Mucosa of stomach (tissue), 1 donor: ENCODE results near the gene EPGN.

Source experiments
- H3K27me3 ChIP-seq: one replicate; pipeline ENCODE4 v1.7.0; 2013; ENCODE audit warnings: mild to moderate bottlenecking, low read length; ENCODE audit not compliant: control insufficient read depth, insufficient read depth
- H3K36me3 ChIP-seq: one replicate; pipeline ENCODE4 v1.7.0; 2013; ENCODE audit warnings: low read length; ENCODE audit not compliant: control insufficient read depth, insufficient read depth
- H3K4me1 ChIP-seq: one replicate; pipeline ENCODE4 v1.7.0; 2013; ENCODE audit warnings: mild to moderate bottlenecking, low read length; ENCODE audit not compliant: control insufficient read depth, insufficient read depth
- H3K4me3 ChIP-seq: one replicate; pipeline ENCODE4 v1.7.0; 2013; ENCODE audit warnings: low read length
- H3K9ac ChIP-seq: one replicate; pipeline ENCODE4 v1.7.0; 2013; ENCODE audit warnings: mild to moderate bottlenecking, low read length, moderate library complexity
- H3K9me3 ChIP-seq: one replicate; pipeline ENCODE4 v1.7.0; 2013; ENCODE audit warnings: mild to moderate bottlenecking, low read length, moderate library complexity; ENCODE audit not compliant: control insufficient read depth
- donor health status: Pancreatic carcinoma.

Gene EPGN

GRCh38 chr4:74287164-74287563 is 21.1 kb upstream of the EPGN start:
- no peaks in the 10 kb centered on the region for H3K36me3 ChIP-seq
- H3K27me3 ChIP-seq = no peaks in the 10 kb centered on the region
- H3K4me3 ChIP-seq = no peak overlapping the region
- no peak overlapping the region for H3K9ac ChIP-seq
- H3K4me1 ChIP-seq = no peaks in the 10 kb centered on the region
- no peaks in the 10 kb centered on the region for H3K9me3 ChIP-seq

GRCh38 chr4:74287791-74288190 is 20.5 kb upstream of the EPGN start:
- Histone ChIP-seq H3K9ac (no peak overlapping the region), H3K9me3 (no peaks in the 10 kb centered on the region), H3K4me1 (no peaks in the 10 kb centered on the region), H3K27me3 (no peaks in the 10 kb centered on the region), H3K4me3 (no peak overlapping the region), H3K36me3 (no peaks in the 10 kb centered on the region)

GRCh38 chr4:74291471-74291870 is 16.8 kb upstream of the EPGN start:
- Histone ChIP-seq H3K9ac (no peak overlapping the region), H3K4me3 (no peak overlapping the region), H3K4me1 (no peaks in the 10 kb centered on the region), H3K9me3 (no peaks in the 10 kb centered on the region), H3K36me3 (no peaks in the 10 kb centered on the region), H3K27me3 (no peaks in the 10 kb centered on the region)

GRCh38 chr4:74292111-74292870 is 16.0 kb upstream of the EPGN start:
- no peak overlapping the region for H3K4me3 ChIP-seq
- no peaks in the 10 kb centered on the region for H3K9me3 ChIP-seq
- H3K9ac ChIP-seq = no peak overlapping the region
- H3K4me1 ChIP-seq = no peaks in the 10 kb centered on the region
- H3K36me3 ChIP-seq = no peaks in the 10 kb centered on the region
- H3K27me3 ChIP-seq = no peaks in the 10 kb centered on the region

- no peaks in the 10 kb centered on the region for H3K9me3 ChIP-seq
- no peak overlapping the region for H3K4me3 ChIP-seq
Measured at GRCh38 chr4:74293558-74293957, 14.7 kb upstream of the EPGN start.

GRCh38 chr4:74294681-74295080 is 13.6 kb upstream of the EPGN start:
- H3K9me3 ChIP-seq = no peaks in the 10 kb centered on the region
- no peaks in the 10 kb centered on the region for H3K36me3 ChIP-seq
- H3K27me3 ChIP-seq = no peaks in the 10 kb centered on the region
- no peaks in the 10 kb centered on the region for H3K4me1 ChIP-seq
- no peak overlapping the region for H3K4me3 ChIP-seq
- H3K9ac ChIP-seq = no peak overlapping the region

More at GRCh38 chr4:74293558-74293957, 14.7 kb upstream of the EPGN start:
- no peak overlapping the region for H3K9ac ChIP-seq
- H3K36me3 ChIP-seq = no peaks in the 10 kb centered on the region
- no peaks in the 10 kb centered on the region for H3K27me3 ChIP-seq
- no peaks in the 10 kb centered on the region for H3K4me1 ChIP-seq

- Histone ChIP-seq H3K4me3 (no peak overlapping the region), H3K36me3 (no peaks in the 10 kb centered on the region), H3K27me3 (no peaks in the 10 kb centered on the region), H3K9ac (no peak overlapping the region), H3K9me3 (no peaks in the 10 kb centered on the region), H3K4me1 (no peaks in the 10 kb centered on the region)
Measured at GRCh38 chr4:74297539-74297938, 10.7 kb upstream of the EPGN start.

- H3K9me3 ChIP-seq = no peaks in the 10 kb centered on the region
- H3K27me3 ChIP-seq = no peaks in the 10 kb centered on the region
- H3K9ac ChIP-seq = no peak overlapping the region
- no peaks in the 10 kb centered on the region for H3K36me3 ChIP-seq
- no peaks in the 10 kb centered on the region for H3K4me1 ChIP-seq
- H3K4me3 ChIP-seq = no peak overlapping the region
Measured at GRCh38 chr4:74304095-74304625, 4.1 kb upstream of the EPGN start.

GRCh38 chr4:74305000-74305399 is 3.3 kb upstream of the EPGN start:
- H3K9ac ChIP-seq = no peak overlapping the region
- H3K4me1 ChIP-seq = no peaks in the 10 kb centered on the region
- no peaks in the 10 kb centered on the region for H3K36me3 ChIP-seq
- no peak overlapping the region for H3K4me3 ChIP-seq
- H3K9me3 ChIP-seq = no peaks in the 10 kb centered on the region
- no peaks in the 10 kb centered on the region for H3K27me3 ChIP-seq

- no peaks in the 10 kb centered on the region for H3K36me3 ChIP-seq
Measured at GRCh38 chr4:74307170-74307569, 1.1 kb upstream of the EPGN start.

GRCh38 chr4:74309223-74309622 is 953 bp downstream of the EPGN start:
- Histone ChIP-seq H3K4me3 (no peak overlapping the region), H3K27me3 (no peaks in the 10 kb centered on the region), H3K4me1 (no peaks in the 10 kb centered on the region), H3K36me3 (no peaks in the 10 kb centered on the region), H3K9ac (no peak overlapping the region), H3K9me3 (no peaks in the 10 kb centered on the region)

More at GRCh38 chr4:74307170-74307569, 1.1 kb upstream of the EPGN start:
- no peak overlapping the region for H3K4me3 ChIP-seq
- no peaks in the 10 kb centered on the region for H3K9me3 ChIP-seq
- H3K9ac ChIP-seq = no peak overlapping the region
- no peaks in the 10 kb centered on the region for H3K4me1 ChIP-seq
- no peaks in the 10 kb centered on the region for H3K27me3 ChIP-seq

GRCh38 chr4:74311696-74312313 is 3.5 kb downstream of the EPGN start:
- Histone ChIP-seq H3K27me3 (no peaks in the 10 kb centered on the region), H3K36me3 (no peaks in the 10 kb centered on the region), H3K9me3 (no peaks in the 10 kb centered on the region), H3K9ac (no peak overlapping the region), H3K4me3 (no peak overlapping the region), H3K4me1 (no peaks in the 10 kb centered on the region)
